Measurements from ENCODE around the gene RAPGEF4. TPM values are rescaled to one million over a fixed set of nuclear protein-coding genes. Genes with fewer than 3 reads are reported as not detected.
A peak's percentile ranks its signal among the peaks of the same experiment; 100 is the strongest.

RAPGEF4 gene
- total RNA-seq, 1 experiment from 2014 or later = 0.62 TPM

DNA sequence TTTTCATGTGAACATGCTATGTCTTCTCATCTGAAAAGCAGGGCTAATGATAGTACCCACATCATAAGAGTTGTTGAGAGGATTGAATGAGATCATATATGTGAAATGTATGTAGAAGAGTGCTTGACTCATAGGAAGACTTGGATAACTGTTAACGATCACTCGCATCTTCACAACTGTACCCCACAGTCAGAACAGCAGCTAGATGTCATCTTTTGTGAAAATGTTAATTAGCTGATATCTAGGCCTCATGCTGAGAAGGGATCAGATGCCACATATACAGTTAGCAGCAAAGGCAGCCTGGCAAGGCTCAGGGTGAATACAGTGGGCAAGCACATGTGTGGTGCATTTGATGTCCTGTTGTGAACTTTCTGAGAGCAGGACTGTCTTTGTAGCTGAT lies 364.2 kb downstream of the RAPGEF4 start:
- Histone ChIP-seq H3K4me3 (ENCODE audit: low read depth in 2 of 2, low read length in 2 of 2) (no peak overlapping the region), H3K27me3 (ENCODE audit: control insufficient read depth, insufficient read depth, low read length) (no peaks in the 10 kb centered on the region), H3K4me1 (ENCODE audit: control insufficient read depth, insufficient read depth, low read length) (peaks cover 38% of the 10 kb centered on the region), H3K9me3 (ENCODE audit: control insufficient read depth, insufficient read depth, low read depth, low read length) (no peaks in the 10 kb centered on the region), H3K36me3 (ENCODE audit: control insufficient read depth, insufficient read depth, low read length) (peaks cover 19% of the 10 kb centered on the region; the same call in 1 of the 2 replicates), H3K27ac (ENCODE audit: low read length) (peak overlapping the region; percentile 99)
- TF ChIP-seq TCF7L2 (IDR thresholded peaks at IDR 0.05; ENCODE audit: low read depth, low read length) (no peak), SIN3A (IDR thresholded peaks at IDR 0.05; ENCODE audit: borderline replicate concordance, insufficient read depth, low read depth, low read length) (no peak), POLR2AphosphoS5 (IDR thresholded peaks at IDR 0.05; ENCODE audit: low read depth, low read length) (no peak)
- TF ChIP-seq, protein P1, sequence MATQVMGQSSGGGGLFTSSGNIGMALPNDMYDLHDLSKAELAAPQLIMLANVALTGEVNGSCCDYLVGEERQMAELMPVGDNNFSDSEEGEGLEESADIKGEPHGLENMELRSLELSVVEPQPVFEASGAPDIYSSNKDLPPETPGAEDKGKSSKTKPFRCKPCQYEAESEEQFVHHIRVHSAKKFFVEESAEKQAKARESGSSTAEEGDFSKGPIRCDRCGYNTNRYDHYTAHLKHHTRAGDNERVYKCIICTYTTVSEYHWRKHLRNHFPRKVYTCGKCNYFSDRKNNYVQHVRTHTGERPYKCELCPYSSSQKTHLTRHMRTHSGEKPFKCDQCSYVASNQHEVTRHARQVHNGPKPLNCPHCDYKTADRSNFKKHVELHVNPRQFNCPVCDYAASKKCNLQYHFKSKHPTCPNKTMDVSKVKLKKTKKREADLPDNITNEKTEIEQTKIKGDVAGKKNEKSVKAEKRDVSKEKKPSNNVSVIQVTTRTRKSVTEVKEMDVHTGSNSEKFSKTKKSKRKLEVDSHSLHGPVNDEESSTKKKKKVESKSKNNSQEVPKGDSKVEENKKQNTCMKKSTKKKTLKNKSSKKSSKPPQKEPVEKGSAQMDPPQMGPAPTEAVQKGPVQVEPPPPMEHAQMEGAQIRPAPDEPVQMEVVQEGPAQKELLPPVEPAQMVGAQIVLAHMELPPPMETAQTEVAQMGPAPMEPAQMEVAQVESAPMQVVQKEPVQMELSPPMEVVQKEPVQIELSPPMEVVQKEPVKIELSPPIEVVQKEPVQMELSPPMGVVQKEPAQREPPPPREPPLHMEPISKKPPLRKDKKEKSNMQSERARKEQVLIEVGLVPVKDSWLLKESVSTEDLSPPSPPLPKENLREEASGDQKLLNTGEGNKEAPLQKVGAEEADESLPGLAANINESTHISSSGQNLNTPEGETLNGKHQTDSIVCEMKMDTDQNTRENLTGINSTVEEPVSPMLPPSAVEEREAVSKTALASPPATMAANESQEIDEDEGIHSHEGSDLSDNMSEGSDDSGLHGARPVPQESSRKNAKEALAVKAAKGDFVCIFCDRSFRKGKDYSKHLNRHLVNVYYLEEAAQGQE (IDR thresholded peaks at IDR 0.05; ENCODE audit: insufficient read depth in 1 of 2, low read depth in 2 of 2, low read length in 1 of 2) = no peak
- TF ChIP-seq, protein P2, sequence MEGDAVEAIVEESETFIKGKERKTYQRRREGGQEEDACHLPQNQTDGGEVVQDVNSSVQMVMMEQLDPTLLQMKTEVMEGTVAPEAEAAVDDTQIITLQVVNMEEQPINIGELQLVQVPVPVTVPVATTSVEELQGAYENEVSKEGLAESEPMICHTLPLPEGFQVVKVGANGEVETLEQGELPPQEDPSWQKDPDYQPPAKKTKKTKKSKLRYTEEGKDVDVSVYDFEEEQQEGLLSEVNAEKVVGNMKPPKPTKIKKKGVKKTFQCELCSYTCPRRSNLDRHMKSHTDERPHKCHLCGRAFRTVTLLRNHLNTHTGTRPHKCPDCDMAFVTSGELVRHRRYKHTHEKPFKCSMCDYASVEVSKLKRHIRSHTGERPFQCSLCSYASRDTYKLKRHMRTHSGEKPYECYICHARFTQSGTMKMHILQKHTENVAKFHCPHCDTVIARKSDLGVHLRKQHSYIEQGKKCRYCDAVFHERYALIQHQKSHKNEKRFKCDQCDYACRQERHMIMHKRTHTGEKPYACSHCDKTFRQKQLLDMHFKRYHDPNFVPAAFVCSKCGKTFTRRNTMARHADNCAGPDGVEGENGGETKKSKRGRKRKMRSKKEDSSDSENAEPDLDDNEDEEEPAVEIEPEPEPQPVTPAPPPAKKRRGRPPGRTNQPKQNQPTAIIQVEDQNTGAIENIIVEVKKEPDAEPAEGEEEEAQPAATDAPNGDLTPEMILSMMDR (IDR thresholded peaks at IDR 0.05) = no peak
- no TSS peak for BruUV-seq (replicated peaks)
- ChIA-PET CTCF (interaction anchor here (0.8 kb wide), 1 partner anchor 110 kb away, joined by 6 read pairs; no protein-coding TSS in a partner anchor), POLR2A (interaction anchor here (1.2 kb wide), 1 partner anchor 20 kb away, joined by 3 read pairs; no protein-coding TSS in a partner anchor)
- in situ Hi-C loops (cut with HindIII; ENCODE audit: low pct_unique_long_range_greater_than_20kb, low sequenced_read_pairs) = no loop called here
- DNase-seq (ENCODE audit: low read depth, low spot score) (no peak), ATAC-seq (peak; percentile 57; the same call in 1 of the 2 replicates)
- intact Hi-C loops (cut with micrococcal nuclease; ENCODE audit: unreplicated experiment) = no loop called here

DNA sequence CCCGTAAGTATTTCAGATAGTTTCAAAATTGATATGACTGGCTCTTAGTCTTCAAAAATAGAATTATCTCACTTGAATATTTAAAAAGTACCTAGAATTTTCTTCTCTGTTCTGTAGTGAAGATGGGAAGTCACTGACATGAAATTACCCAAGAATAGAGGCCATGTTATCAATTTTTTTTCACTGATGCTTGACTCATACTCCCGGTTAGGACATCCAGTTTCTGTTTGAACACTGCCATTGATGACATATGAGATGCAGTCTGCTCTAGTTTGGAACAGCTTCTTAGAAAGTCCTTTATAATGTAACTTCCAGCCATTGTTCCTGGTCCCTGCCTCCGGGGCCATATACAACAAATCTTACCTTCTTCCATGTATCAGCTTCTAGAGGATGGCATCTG lies 366.0 kb downstream of the RAPGEF4 start:
- peaks cover 43% of the 10 kb centered on the region for H3K4me1 ChIP-seq (ENCODE audit: control insufficient read depth, insufficient read depth, low read length)
- ATAC-seq (no peak), DNase-seq (ENCODE audit: low read depth, low spot score) (no peak)
- no peaks in the 10 kb centered on the region for H3K27me3 ChIP-seq (ENCODE audit: control insufficient read depth, insufficient read depth, low read length)
- ChIA-PET POLR2A (no interaction called here), CTCF (no interaction called here)
- in situ Hi-C loops (cut with HindIII; ENCODE audit: low pct_unique_long_range_greater_than_20kb, low sequenced_read_pairs) (no loop called here), intact Hi-C loops (cut with micrococcal nuclease; ENCODE audit: unreplicated experiment) (no loop called here)
- H3K27ac ChIP-seq (ENCODE audit: low read length) = peak overlapping the region; percentile 99
- H3K9me3 ChIP-seq (ENCODE audit: control insufficient read depth, insufficient read depth, low read depth, low read length) = no peaks in the 10 kb centered on the region
- no peak for TF ChIP-seq SIN3A (IDR thresholded peaks at IDR 0.05; ENCODE audit: borderline replicate concordance, insufficient read depth, low read depth, low read length)
- TF ChIP-seq TCF7L2 (IDR thresholded peaks at IDR 0.05; ENCODE audit: low read depth, low read length) = no peak
- TF ChIP-seq, protein P1 (IDR thresholded peaks at IDR 0.05; ENCODE audit: insufficient read depth in 1 of 2, low read depth in 2 of 2, low read length in 1 of 2) = no peak
- TF ChIP-seq, protein P2 (IDR thresholded peaks at IDR 0.05) = no peak
- no peak for TF ChIP-seq POLR2AphosphoS5 (IDR thresholded peaks at IDR 0.05; ENCODE audit: low read depth, low read length)
- peaks cover 8% of the 10 kb centered on the region; the same call in 1 of the 2 replicates for H3K36me3 ChIP-seq (ENCODE audit: control insufficient read depth, insufficient read depth, low read length)
- no peak overlapping the region for H3K4me3 ChIP-seq (ENCODE audit: low read depth in 2 of 2, low read length in 2 of 2)
- BruUV-seq (replicated peaks) = no TSS peak

Measured in Panc1 (cell line).